HL-60/S4 treated with phorbol 12-myristate 13-acetate at 8.2 ng/mL for 4 days and 3 days (cell line): Measurements from ENCODE around the gene ARPC1A.
"Not testable (repeated sequence)": the region's sequence is repeated elsewhere in the genome, so short reads cannot be mapped to it uniquely, and the experiment has no call there.

Experiments
- in situ Hi-C: fragments of 300-500 bp; cut with MboI; formaldehyde crosslinking; loops from 2 replicates; pipeline ENCODE4 v1.15.0; 2022; ENCODE audit warnings: low sequenced_read_pairs

ARPC1A gene

GRCh38 chr7:99404977-99405320 lies 79.3 kb downstream of the ARPC1A start:
- in situ Hi-C loops, result no loop called here

DNA sequence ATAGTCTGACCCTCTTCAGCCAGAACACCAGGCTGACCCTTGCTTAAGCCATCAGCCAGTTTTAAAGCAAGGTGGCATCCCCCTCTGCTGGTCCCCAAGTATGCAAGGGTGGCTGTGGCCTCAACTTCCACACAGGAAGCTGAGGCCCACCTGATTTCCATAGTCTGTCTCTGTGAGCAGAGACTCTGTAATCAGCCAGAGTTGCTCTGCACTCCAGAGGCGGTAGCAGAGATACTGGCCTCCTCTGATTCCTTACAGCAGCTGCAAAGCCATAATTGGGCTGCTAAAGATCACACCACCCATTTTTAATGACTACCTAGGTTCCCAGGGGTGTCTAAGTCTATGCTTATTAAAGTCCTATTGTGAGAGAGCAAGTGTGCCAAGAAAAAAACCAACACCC lies 80.9 kb downstream of the ARPC1A start:
- in situ Hi-C loops, result no loop called here

GRCh38 chr7:99407872-99408378 lies 82.2 kb downstream of the ARPC1A start:
- in situ Hi-C loops, result no loop called here

- in situ Hi-C loops, result no loop called here
Observed at GRCh38 chr7:99408379-99409191, 82.9 kb downstream of the ARPC1A start, which contains the start of the genes BUD31 and PDAP1. TSS of gene BUD31 (plus strand) at chr7:99408969. CDS start at chr7:99411093, 2,124 bp downstream. TSS of gene PDAP1 (minus strand) at chr7:99408597. CDS start at chr7:99408548, 49 bp downstream.

GRCh38 chr7:99409192-99409572 lies 83.5 kb downstream of the ARPC1A start:
- in situ Hi-C loops, result no loop called here

DNA sequence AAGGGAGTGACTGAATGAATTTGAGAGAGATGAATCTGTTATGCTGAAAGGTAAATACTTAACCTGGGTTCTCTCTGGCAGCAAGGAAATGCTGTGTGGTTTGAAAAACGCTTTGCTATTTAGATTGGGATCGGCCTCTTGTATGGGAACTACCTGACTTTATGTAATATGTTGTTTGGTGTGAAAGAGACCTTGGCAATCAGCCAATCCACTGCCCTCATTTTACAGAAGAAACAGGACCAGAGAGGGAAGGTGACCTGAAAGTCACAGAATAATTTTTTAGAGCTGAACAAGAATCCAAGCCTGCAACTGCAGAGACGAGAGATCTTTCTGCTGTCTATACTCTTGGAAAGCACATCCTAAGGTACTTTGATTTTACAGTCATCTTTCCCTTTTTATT lies 84.1 kb downstream of the ARPC1A start:
- in situ Hi-C loops, result no loop called here

DNA sequence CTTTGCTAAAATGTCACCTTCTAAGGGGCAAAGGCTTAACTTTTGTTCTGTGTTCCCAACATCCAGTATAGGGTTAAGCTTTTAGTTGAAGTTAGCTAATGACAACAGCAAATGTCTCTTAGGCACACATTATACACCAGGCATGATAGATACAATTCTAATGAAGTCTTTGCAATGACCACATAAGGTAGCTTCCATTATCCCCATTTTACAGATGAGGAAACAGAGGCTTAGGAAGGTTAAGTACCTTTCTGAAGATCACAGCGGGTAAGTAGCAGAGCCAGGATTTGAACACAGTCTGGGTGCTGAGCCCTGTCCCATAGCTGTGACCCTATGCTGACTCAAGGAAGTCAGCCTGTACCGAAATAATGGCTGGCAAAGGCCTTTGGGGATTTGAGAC lies 84.9 kb downstream of the ARPC1A start:
- in situ Hi-C loops, result no loop called here

- in situ Hi-C loops, result not testable (repeated sequence)
Observed at GRCh38 chr7:99415513-99416127, 89.9 kb downstream of the ARPC1A start.
